OCI-LY7 (cell line): Measurements from ENCODE around the gene WFS1. TPM values are rescaled to one million over a fixed set of nuclear protein-coding genes. Genes with fewer than 3 reads are reported as not detected.

Source experiments
- BruUV-seq: library from RNA; stranded (reverse); fragments of 400-500 nt; replicated peaks from 2 replicates; lab custom pipeline; 2021; lab: Mats Ljungman, UMichigan
- CTCF ChIA-PET: fragments of 300-600 bp; sonication (Branson Sonifier 250); formaldehyde crosslinking; loops from one replicate; lab custom pipeline; 2022; ENCODE audit warnings: antibody characterized with exemption; ENCODE audit not compliant: unreplicated experiment; lab: Charles Lee
- POLR2A ChIA-PET: fragments of 300-600 bp; sonication (Branson Sonifier 250); formaldehyde crosslinking; loops from one replicate; lab custom pipeline; 2022; ENCODE audit warnings: antibody characterized with exemption; lab: Charles Lee
- DNase-seq: peaks from one replicate; pipeline ENCODE4 v3.0.0-alpha.2; 2015; ENCODE audit warnings: low spot score
- H2AFZ ChIP-seq: fragments of 200-600 bp; sonication (generic), shearing (Covaris generic); 2 replicates; pipeline ENCODE4 v1.6.1; 2014; ENCODE audit warnings: mild to moderate bottlenecking, antibody characterized with exemption, low read length, moderate library complexity
- H3K27ac ChIP-seq: fragments of 200-600 bp; sonication (generic); 2 replicates; pipeline ENCODE4 v1.5.1; 2014; ENCODE audit warnings: mixed run types, low read depth, mild to moderate bottlenecking, moderate library complexity, low read length, inconsistent platforms; ENCODE audit not compliant: poor library complexity, severe bottlenecking
- H3K36me3 ChIP-seq: fragments of 200-600 bp; sonication (generic); 2 replicates; pipeline ENCODE4 v1.6.1; 2014; ENCODE audit warnings: mild to moderate bottlenecking, antibody characterized with exemption, low read length, moderate library complexity, mixed read lengths; ENCODE audit not compliant: insufficient read depth
- H3K4me1 ChIP-seq: fragments of 200-600 bp; sonication (generic); 2 replicates; pipeline ENCODE4 v1.5.1; 2014; ENCODE audit warnings: mild to moderate bottlenecking, low read length; ENCODE audit not compliant: insufficient read depth, poor library complexity, severe bottlenecking
- H3K4me2 ChIP-seq: fragments of 200-600 bp; sonication (generic); 2 replicates; pipeline ENCODE4 v1.6.1; 2014; ENCODE audit warnings: mild to moderate bottlenecking, low read length
- H3K4me3 ChIP-seq: fragments of 200-600 bp; sonication (generic); 2 replicates; pipeline ENCODE4 v1.5.1; 2014; ENCODE audit warnings: mild to moderate bottlenecking, low read depth, low read length; ENCODE audit not compliant: poor library complexity, severe bottlenecking
- H3K79me2 ChIP-seq: fragments of 200-600 bp; sonication (generic); 2 replicates; pipeline ENCODE4 v1.6.1; 2016; ENCODE audit warnings: low read depth, mild to moderate bottlenecking, low read length, moderate library complexity, mixed read lengths; ENCODE audit not compliant: insufficient read depth
- H3K9me2 ChIP-seq: fragments of 200-600 bp; sonication (generic); 2 replicates; pipeline ENCODE4 v1.6.1; 2016; ENCODE audit warnings: mild to moderate bottlenecking, low read length, mixed read lengths; ENCODE audit not compliant: insufficient read depth
- H3K9me3 ChIP-seq: fragments of 200-600 bp; sonication (generic); 2 replicates; pipeline ENCODE4 v1.6.1; 2014; ENCODE audit warnings: mild to moderate bottlenecking, mixed run types, low read length, mixed read lengths
- H4K20me1 ChIP-seq: fragments of 200-600 bp; sonication (generic); 2 replicates; pipeline ENCODE4 v1.6.1; 2014; ENCODE audit warnings: mild to moderate bottlenecking, antibody characterized with exemption, low read length, moderate library complexity, mixed read lengths; ENCODE audit not compliant: insufficient read depth
- EZH2phosphoT487 ChIP-seq: fragments of 200-600 bp; sonication (generic); IDR thresholded peaks from 2 replicates; pipeline ENCODE4 v1.6.1; 2018; ENCODE audit warnings: low read depth, borderline replicate concordance, mild to moderate bottlenecking, mixed run types, antibody characterized with exemption, low read length, moderate library complexity, mixed read lengths
- intact Hi-C: fragments of 100-400 bp; cut with micrococcal nuclease; formaldehyde crosslinking; loops from one replicate; pipeline ENCODE4 v1.10.0; 2022; ENCODE audit not compliant: unreplicated experiment
- total RNA-seq, 2 experiments: library from RNA; depleted of rRNA in 1 of 2; stranded (reverse); fragments of >200 nt in 1 of 2; shearing (Covaris generic) in 1 of 2; gene quantifications; 2 replicates each; pipeline ENCODE4 v1.2.3, GENCODE V29; 2014 to 2022
- TF ChIP-seq, protein P1 (sequence below): fragments of 200-600 bp; sonication (generic); conservative IDR thresholded peaks from 2 replicates; pipeline ENCODE4 v1.5.1; 2014; ENCODE audit warnings: mild to moderate bottlenecking, antibody characterized with exemption, low read length, moderate library complexity, mixed read lengths

WFS1 gene
- total RNA-seq, 2 experiments from 2014 or later = 6.1 to 14.5 TPM

DNA sequence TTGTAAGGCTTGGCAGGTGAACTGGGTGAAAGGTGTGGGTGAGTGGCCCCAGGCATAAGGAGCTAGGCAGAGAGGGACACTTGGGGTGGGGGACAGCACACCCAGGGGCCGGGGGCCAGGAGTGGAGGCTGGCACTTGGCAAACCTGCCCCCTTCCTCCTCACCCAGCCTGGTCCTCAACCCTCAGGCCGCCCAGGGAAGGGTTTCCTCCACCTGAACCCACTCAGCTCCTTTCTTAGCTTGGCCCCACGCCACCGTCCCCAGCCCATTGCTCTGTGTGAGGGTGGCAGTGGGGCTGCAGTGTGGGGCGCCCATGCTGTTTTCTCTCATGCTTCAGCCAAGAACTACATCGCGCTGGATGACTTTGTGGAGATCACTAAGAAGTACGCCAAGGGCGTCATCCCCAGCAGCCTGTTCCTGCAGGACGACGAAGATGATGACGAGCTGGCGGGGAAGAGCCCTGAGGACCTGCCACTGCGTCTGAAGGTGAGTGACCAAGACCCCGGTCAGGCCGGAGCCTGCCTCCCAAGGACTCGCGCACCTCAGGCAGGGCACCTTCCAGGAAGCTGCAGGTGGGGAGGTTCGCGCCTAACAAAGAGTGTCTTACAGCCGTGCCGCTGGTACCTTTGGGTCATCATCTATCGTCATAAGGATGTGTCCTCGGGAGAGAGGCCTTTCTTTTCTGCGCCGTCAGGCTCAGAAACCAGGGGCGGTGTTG lies 25.2 kb downstream of the WFS1 start:
- intact Hi-C loops = no loop called here
- no peaks in the 10 kb centered on the region for H3K9me2 ChIP-seq
- no peaks in the 10 kb centered on the region for H3K4me1 ChIP-seq
- no peak overlapping the region for H3K4me2 ChIP-seq
- H3K9me3 ChIP-seq = no peaks in the 10 kb centered on the region
- no peaks in the 10 kb centered on the region for H3K79me2 ChIP-seq
- H3K36me3 ChIP-seq = no peaks in the 10 kb centered on the region
- no peak overlapping the region for H2AFZ ChIP-seq
- H3K4me3 ChIP-seq = no peak overlapping the region
- H4K20me1 ChIP-seq = no peaks in the 10 kb centered on the region
- ChIA-PET CTCF (no interaction called here), POLR2A (no interaction called here)
- DNase-seq = no peak
- no peak overlapping the region for H3K27ac ChIP-seq
- TF ChIP-seq, protein P1, sequence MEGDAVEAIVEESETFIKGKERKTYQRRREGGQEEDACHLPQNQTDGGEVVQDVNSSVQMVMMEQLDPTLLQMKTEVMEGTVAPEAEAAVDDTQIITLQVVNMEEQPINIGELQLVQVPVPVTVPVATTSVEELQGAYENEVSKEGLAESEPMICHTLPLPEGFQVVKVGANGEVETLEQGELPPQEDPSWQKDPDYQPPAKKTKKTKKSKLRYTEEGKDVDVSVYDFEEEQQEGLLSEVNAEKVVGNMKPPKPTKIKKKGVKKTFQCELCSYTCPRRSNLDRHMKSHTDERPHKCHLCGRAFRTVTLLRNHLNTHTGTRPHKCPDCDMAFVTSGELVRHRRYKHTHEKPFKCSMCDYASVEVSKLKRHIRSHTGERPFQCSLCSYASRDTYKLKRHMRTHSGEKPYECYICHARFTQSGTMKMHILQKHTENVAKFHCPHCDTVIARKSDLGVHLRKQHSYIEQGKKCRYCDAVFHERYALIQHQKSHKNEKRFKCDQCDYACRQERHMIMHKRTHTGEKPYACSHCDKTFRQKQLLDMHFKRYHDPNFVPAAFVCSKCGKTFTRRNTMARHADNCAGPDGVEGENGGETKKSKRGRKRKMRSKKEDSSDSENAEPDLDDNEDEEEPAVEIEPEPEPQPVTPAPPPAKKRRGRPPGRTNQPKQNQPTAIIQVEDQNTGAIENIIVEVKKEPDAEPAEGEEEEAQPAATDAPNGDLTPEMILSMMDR = no peak
- no peak for TF ChIP-seq EZH2phosphoT487
- BruUV-seq = no TSS peak

DNA sequence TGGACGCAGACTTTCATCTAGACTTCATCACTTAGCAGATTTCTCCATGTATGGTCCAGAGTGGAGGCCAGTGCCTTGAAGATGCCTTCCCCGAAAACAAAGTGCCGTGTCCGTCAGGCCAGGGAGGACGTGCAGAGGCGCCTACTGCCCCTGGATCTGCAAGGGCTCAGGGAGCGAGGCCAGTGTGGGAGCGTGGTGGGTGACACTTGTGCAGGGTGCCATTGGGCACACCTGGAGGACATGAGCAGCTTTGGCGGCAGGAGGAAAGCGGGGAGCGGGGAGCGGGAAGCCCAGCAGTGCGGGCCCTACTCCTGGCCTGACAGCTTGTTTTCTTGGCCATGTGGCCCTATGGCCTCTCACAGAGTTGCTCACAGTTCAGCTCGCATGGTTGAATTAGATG lies 25.8 kb downstream of the WFS1 start:
- ChIA-PET POLR2A (no interaction called here), CTCF (no interaction called here)
- no peak overlapping the region for H3K4me3 ChIP-seq
- no TSS peak for BruUV-seq
- H3K79me2 ChIP-seq = no peaks in the 10 kb centered on the region
- no peak for DNase-seq
- no peaks in the 10 kb centered on the region for H3K4me1 ChIP-seq
- no peaks in the 10 kb centered on the region for H3K9me3 ChIP-seq
- no peak overlapping the region for H3K27ac ChIP-seq
- H4K20me1 ChIP-seq = no peaks in the 10 kb centered on the region
- H3K4me2 ChIP-seq = no peak overlapping the region
- intact Hi-C loops = no loop called here
- no peak for TF ChIP-seq EZH2phosphoT487
- TF ChIP-seq, protein P1 = no peak
- no peak overlapping the region for H2AFZ ChIP-seq
- H3K36me3 ChIP-seq = no peaks in the 10 kb centered on the region
- no peaks in the 10 kb centered on the region for H3K9me2 ChIP-seq

DNA sequence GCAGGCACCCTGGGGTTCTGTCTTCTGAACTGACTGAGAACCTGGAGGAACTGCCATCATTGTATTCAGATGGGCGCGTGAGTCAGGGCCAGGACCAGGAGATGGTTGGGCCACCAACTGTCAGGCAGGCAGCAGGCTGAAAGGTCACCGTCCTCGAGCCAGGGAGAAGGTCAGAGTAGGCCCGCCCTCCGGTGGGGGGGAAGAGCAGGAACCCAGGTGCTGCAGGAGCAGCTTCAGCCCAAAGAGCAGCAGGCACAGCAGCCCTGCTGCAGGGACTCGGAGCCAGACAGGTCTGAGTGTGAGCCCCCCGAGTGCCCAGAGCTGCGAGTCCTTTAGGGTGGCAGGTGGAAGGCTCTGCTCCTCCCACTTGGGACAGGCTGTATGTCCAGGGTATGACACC lies 26.4 kb downstream of the WFS1 start:
- no peak overlapping the region for H2AFZ ChIP-seq
- POLR2A ChIA-PET = no interaction called here
- H3K79me2 ChIP-seq = no peaks in the 10 kb centered on the region
- no peaks in the 10 kb centered on the region for H3K36me3 ChIP-seq
- no peaks in the 10 kb centered on the region for H3K9me2 ChIP-seq
- TF ChIP-seq EZH2phosphoT487 = no peak
- TF ChIP-seq, protein P1 = no peak
- intact Hi-C loops = no loop called here
- no peaks in the 10 kb centered on the region for H3K4me1 ChIP-seq
- H3K4me3 ChIP-seq = no peak overlapping the region
- no peaks in the 10 kb centered on the region for H3K9me3 ChIP-seq
- CTCF ChIA-PET = no interaction called here
- no peak overlapping the region for H3K4me2 ChIP-seq
- no peak for DNase-seq
- BruUV-seq = no TSS peak
- no peaks in the 10 kb centered on the region for H4K20me1 ChIP-seq
- no peak overlapping the region for H3K27ac ChIP-seq
